GM12878 (cell line): ENCODE measurements around the gene POLA1. TPM values are rescaled to one million over a fixed set of nuclear protein-coding genes. Genes with fewer than 3 reads are reported as not detected.

ENCODE experiments used
- ATF7 ChIP-seq: fragments of 450-650 bp; IDR thresholded peaks from 2 replicates; pipeline ENCODE4 v1.6.1; 2016; ENCODE audit warnings: low read depth, mild to moderate bottlenecking
- BCLAF1 ChIP-seq: fragments of 450-650 bp; IDR thresholded peaks from 2 replicates; pipeline ENCODE4 v1.6.1; 2017; ENCODE audit warnings: antibody characterized with exemption, mild to moderate bottlenecking, moderate library complexity
- BMI1 ChIP-seq: fragments of 450-650 bp; IDR thresholded peaks from 2 replicates; pipeline ENCODE4 v1.6.1; 2016; ENCODE audit warnings: mild to moderate bottlenecking, moderate library complexity, borderline replicate concordance
- CEBPB ChIP-seq, 2 experiments: fragments of 150-350 bp in 1 of 2; IDR thresholded peaks; 2 replicates each; pipeline ENCODE4 v1.6.1; 2012 to 2014; ENCODE audit warnings: low read depth in 2 of 2, low read length in 2 of 2, borderline replicate concordance in 1 of 2, inconsistent platforms in 1 of 2
- CHD1 ChIP-seq: IDR thresholded peaks from 2 replicates; pipeline ENCODE4 v1.6.1; 2012; ENCODE audit warnings: low read depth, low read length, improper control_type of control experiment
- CHD4 ChIP-seq: fragments of 200-600 bp; sonication (generic); IDR thresholded peaks from 2 replicates; pipeline ENCODE4 v1.6.1; 2016; ENCODE audit warnings: mild to moderate bottlenecking
- ESRRA ChIP-seq: IDR thresholded peaks from 2 replicates; pipeline ENCODE4 v1.6.1; 2012; ENCODE audit warnings: mild to moderate bottlenecking, low read length, improper control_type of control experiment
- JUNB ChIP-seq: IDR thresholded peaks from 2 replicates; pipeline ENCODE4 v1.6.1; 2016; ENCODE audit warnings: antibody characterized with exemption, mild to moderate bottlenecking
- KAT2A ChIP-seq: conservative IDR thresholded peaks from 2 replicates; pipeline ENCODE4 v1.6.1; 2011; ENCODE audit warnings: low read depth, low read length; ENCODE audit not compliant: control insufficient read depth
- KDM1A ChIP-seq: fragments of 200-600 bp; sonication (generic); IDR thresholded peaks from 2 replicates; pipeline ENCODE4 v1.6.1; 2016; ENCODE audit warnings: borderline replicate concordance
- NFXL1 ChIP-seq: fragments of 450-650 bp; IDR thresholded peaks from 2 replicates; pipeline ENCODE4 v1.6.1; 2017; ENCODE audit warnings: antibody characterized with exemption, mild to moderate bottlenecking, borderline replicate concordance
- NFYA ChIP-seq: IDR thresholded peaks from 2 replicates; pipeline ENCODE4 v1.6.1; 2011; ENCODE audit warnings: low read depth, mild to moderate bottlenecking, low read length, improper control_type of control experiment, borderline replicate concordance
- NR2C2 ChIP-seq: IDR thresholded peaks from 2 replicates; pipeline ENCODE4 v1.6.1; 2011; ENCODE audit warnings: borderline replicate concordance, low read depth; ENCODE audit not compliant: control insufficient read depth, insufficient read length
- PAX8 ChIP-seq: fragments of 450-650 bp; IDR thresholded peaks from 2 replicates; pipeline ENCODE4 v1.6.1; 2017; ENCODE audit warnings: mild to moderate bottlenecking, moderate library complexity
- SMAD1 ChIP-seq: fragments of 450-650 bp; IDR thresholded peaks from 2 replicates; pipeline ENCODE4 v1.6.1; 2018; ENCODE audit warnings: mild to moderate bottlenecking, low read depth; ENCODE audit not compliant: partially characterized antibody
- TBL1XR1 ChIP-seq: IDR thresholded peaks from 2 replicates; pipeline ENCODE4 v1.6.1; 2012; ENCODE audit warnings: low read depth, low read length, improper control_type of control experiment
- TCF12 ChIP-seq: IDR thresholded peaks from 2 replicates; pipeline ENCODE4 v1.6.1; 2011; ENCODE audit warnings: low read depth, mild to moderate bottlenecking, low read length
- TCF7 ChIP-seq: IDR thresholded peaks from 2 replicates; pipeline ENCODE4 v1.6.1; 2014; ENCODE audit warnings: antibody characterized with exemption, borderline replicate concordance
- ZBED1 ChIP-seq: IDR thresholded peaks from 2 replicates; pipeline ENCODE4 v1.6.1; 2016; ENCODE audit warnings: borderline replicate concordance
- ZNF217 ChIP-seq: fragments of 450-650 bp; IDR thresholded peaks from 2 replicates; pipeline ENCODE4 v1.6.1; 2017; ENCODE audit warnings: antibody characterized with exemption, mild to moderate bottlenecking
- ZNF687 ChIP-seq: fragments of 450-650 bp; IDR thresholded peaks from 2 replicates; pipeline ENCODE4 v1.6.1; 2017; ENCODE audit warnings: mild to moderate bottlenecking, moderate library complexity
- polyA plus RNA-seq, 11 experiments: library from polyadenylated mRNA; depleted of rRNA in 4 of 11; unstranded in 6 of 11; stranded (reverse) in 5 of 11; fragments of >200 nt; fragmentation: Nextera tagmentation in 4 of 11; fragmentation: Illumina TruSeq in 1 of 11; extraction: Ambion mirVana in 4 of 11; extraction: Trizol in 1 of 11; gene quantifications; 1 replicate in 1 of 11; 2 replicates in 10 of 11; pipeline versions ENCODE4 v1.2.1 to v1.2.3, GENCODE V29; 2011 to 2016; ENCODE audit warnings: inconsistent platforms in 2 of 11, missing spikeins in 2 of 11, low read depth in 1 of 11
- total RNA-seq, 4 experiments: library from RNA; depleted of rRNA in 3 of 4; stranded (reverse); fragments of >200 nt in 3 of 4; fragmentation: Illumina TruSeq in 1 of 4; extraction: Trizol in 1 of 4; gene quantifications; 2 replicates each; pipeline versions ENCODE4 v1.2.1 to v1.2.3, GENCODE V29; 2013 to 2021
- TF ChIP-seq, protein P1 (sequence below): fragments of 450-650 bp; IDR thresholded peaks from 2 replicates; pipeline ENCODE4 v1.6.1; 2018; ENCODE audit warnings: mild to moderate bottlenecking, low read depth, moderate library complexity; ENCODE audit not compliant: partially characterized antibody

POLA1 gene
- total and polyA plus RNA-seq, 10 of the 15 experiments (the other 5 are each of a cell fraction or from before 2014, with no cell fraction given), result 6.5 to 34.7 (median 24.8) TPM

- TF ChIP-seq JUNB (no peak), NR2C2 (no peak), ATF7 (no peak), CHD1 (no peak), KDM1A (no peak), SMAD1 (no peak), CEBPB (IDR thresholded peaks at IDR 0.05; ENCODE audit: borderline replicate concordance in 1 of 2, low read depth in 2 of 2, low read length in 2 of 2) (no peak), PAX8 (no peak), CHD4 (no peak), BMI1 (no peak), ZNF217 (no peak), KAT2A (no peak), TBL1XR1 (no peak), ZBED1 (no peak), ZNF687 (no peak), TCF12 (0 out of 2 replicates have a peak, but pooled peaks have one; percentile 28), TCF7 (no peak), ESRRA (no peak), BCLAF1 (no peak), NFYA (no peak), NFXL1 (no peak)
- TF ChIP-seq, protein P1, sequence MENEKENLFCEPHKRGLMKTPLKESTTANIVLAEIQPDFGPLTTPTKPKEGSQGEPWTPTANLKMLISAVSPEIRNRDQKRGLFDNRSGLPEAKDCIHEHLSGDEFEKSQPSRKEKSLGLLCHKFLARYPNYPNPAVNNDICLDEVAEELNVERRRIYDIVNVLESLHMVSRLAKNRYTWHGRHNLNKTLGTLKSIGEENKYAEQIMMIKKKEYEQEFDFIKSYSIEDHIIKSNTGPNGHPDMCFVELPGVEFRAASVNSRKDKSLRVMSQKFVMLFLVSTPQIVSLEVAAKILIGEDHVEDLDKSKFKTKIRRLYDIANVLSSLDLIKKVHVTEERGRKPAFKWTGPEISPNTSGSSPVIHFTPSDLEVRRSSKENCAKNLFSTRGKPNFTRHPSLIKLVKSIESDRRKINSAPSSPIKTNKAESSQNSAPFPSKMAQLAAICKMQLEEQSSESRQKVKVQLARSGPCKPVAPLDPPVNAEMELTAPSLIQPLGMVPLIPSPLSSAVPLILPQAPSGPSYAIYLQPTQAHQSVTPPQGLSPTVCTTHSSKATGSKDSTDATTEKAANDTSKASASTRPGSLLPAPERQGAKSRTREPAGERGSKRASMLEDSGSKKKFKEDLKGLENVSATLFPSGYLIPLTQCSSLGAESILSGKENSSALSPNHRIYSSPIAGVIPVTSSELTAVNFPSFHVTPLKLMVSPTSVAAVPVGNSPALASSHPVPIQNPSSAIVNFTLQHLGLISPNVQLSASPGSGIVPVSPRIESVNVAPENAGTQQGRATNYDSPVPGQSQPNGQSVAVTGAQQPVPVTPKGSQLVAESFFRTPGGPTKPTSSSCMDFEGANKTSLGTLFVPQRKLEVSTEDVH, result peak; percentile 59
Observed at GRCh38 chrX:24693453-24694202, at the start of gene POLA1 (continued).
